Uterus (tissue), 4 donors: Measurements from ENCODE around the gene IKBKE. TPM values are rescaled to one million over a fixed set of nuclear protein-coding genes. Genes with fewer than 3 reads are reported as not detected.

ENCODE experiments used
- DNase-seq, 2 donors: peaks; one replicate each; pipeline ENCODE4 v3.0.0-alpha.2; 2019 to 2020
- H3K27ac ChIP-seq, 2 donors: fragments of 200-600 bp; sonication (generic); 1 replicate in 1 of 2; 2 replicates in 1 of 2; pipeline ENCODE4 v1.5.1; 2016 to 2018
- H3K27me3 ChIP-seq, 2 donors: fragments of 200-600 bp; sonication (generic); one replicate each; pipeline ENCODE4 v1.5.1; 2018 to 2019; ENCODE audit warnings: control low read depth in 1 of 2
- H3K36me3 ChIP-seq, 2 donors: fragments of 200-600 bp; sonication (generic); one replicate each; pipeline ENCODE4 v1.5.1; 2019; ENCODE audit warnings: control low read depth in 1 of 2
- H3K4me1 ChIP-seq, 2 donors: fragments of 200-600 bp; sonication (generic); one replicate each; pipeline ENCODE4 v1.5.1; 2018 to 2019; ENCODE audit warnings: control low read depth in 1 of 2
- H3K4me3 ChIP-seq, 2 donors: fragments of 200-600 bp; sonication (generic); 1 replicate in 1 of 2; 2 replicates in 1 of 2; pipeline ENCODE4 v1.5.1; 2018 to 2019; ENCODE audit warnings: mild to moderate bottlenecking in 1 of 2
- H3K9me3 ChIP-seq, 2 donors: fragments of 200-600 bp; sonication (generic); one replicate each; pipeline ENCODE4 v1.5.1; 2019; ENCODE audit warnings: control low read depth in 1 of 2
- POLR2A ChIP-seq, 2 donors: fragments of 450-650 bp; IDR thresholded peaks; one replicate each; pipeline ENCODE4 v1.6.1; 2016; ENCODE audit warnings: antibody characterized with exemption in 2 of 2, mild to moderate bottlenecking in 1 of 2, moderate library complexity in 1 of 2
- intact Hi-C: fragments of 100-400 bp; cut with DNase I; formaldehyde crosslinking; loops from one replicate; pipeline ENCODE4 v1.15.1; 2023; ENCODE audit warnings: low total_unique reads
- total RNA-seq, 4 donors: library from RNA; depleted of rRNA in 3 of 4; stranded (reverse); fragments of >200 nt in 3 of 4; gene quantifications; one replicate each; pipeline versions ENCODE4 v1.1.0 to v1.2.4, GENCODE V29; 2014 to 2023
- TF ChIP-seq, protein P1 (sequence below), 4 experiments: fragments of 200-600 bp in 2 of 4; fragments of 450-650 bp in 2 of 4; sonication (generic) in 2 of 4; IDR thresholded peaks; one replicate each; pipeline ENCODE4 v1.5.1; 2016 to 2019; ENCODE audit warnings: antibody characterized with exemption in 4 of 4, mild to moderate bottlenecking in 2 of 4, moderate library complexity in 1 of 4
- donor health status: DM: yes; HTN: yes; CAD: no.

Gene IKBKE
- total RNA-seq, 4 donors from 2014 or later: 1.5 to 6.7 TPM; not detected in 2

DNA sequence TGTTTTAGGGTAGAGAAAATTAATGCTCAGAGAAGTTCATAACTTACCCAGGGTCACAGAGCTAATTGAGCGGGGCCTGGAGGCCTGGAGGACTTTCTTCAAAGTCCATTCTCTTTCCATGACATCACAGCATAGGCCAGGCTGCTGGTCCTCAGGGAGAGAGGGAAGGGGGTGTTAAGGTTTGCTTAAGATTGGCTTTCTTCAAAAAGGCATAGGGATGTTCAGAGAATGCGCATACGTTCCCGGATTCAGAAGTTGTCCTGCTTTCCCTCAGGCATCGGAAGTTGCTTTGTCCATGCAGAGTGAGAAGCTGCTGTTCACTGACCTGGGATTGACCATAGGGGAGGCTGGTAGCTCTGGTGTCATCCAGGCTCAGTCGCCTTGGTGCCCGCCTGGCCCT lies 62.1 kb downstream of the IKBKE start:
- intact Hi-C loops: no loop called here
- Histone ChIP-seq H3K36me3 (no peaks in the 10 kb centered on the region), H3K9me3 (no peaks in the 10 kb centered on the region), H3K4me1 (no peaks in the 10 kb centered on the region), H3K27ac (no peak overlapping the region), H3K27me3 (no peaks in the 10 kb centered on the region), H3K4me3 (no peak overlapping the region)
- no peak for DNase-seq
- TF ChIP-seq, protein P1, sequence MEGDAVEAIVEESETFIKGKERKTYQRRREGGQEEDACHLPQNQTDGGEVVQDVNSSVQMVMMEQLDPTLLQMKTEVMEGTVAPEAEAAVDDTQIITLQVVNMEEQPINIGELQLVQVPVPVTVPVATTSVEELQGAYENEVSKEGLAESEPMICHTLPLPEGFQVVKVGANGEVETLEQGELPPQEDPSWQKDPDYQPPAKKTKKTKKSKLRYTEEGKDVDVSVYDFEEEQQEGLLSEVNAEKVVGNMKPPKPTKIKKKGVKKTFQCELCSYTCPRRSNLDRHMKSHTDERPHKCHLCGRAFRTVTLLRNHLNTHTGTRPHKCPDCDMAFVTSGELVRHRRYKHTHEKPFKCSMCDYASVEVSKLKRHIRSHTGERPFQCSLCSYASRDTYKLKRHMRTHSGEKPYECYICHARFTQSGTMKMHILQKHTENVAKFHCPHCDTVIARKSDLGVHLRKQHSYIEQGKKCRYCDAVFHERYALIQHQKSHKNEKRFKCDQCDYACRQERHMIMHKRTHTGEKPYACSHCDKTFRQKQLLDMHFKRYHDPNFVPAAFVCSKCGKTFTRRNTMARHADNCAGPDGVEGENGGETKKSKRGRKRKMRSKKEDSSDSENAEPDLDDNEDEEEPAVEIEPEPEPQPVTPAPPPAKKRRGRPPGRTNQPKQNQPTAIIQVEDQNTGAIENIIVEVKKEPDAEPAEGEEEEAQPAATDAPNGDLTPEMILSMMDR (IDR thresholded peaks at IDR 0.05): no peak
- no peak for TF ChIP-seq POLR2A (IDR thresholded peaks at IDR 0.05)

DNA sequence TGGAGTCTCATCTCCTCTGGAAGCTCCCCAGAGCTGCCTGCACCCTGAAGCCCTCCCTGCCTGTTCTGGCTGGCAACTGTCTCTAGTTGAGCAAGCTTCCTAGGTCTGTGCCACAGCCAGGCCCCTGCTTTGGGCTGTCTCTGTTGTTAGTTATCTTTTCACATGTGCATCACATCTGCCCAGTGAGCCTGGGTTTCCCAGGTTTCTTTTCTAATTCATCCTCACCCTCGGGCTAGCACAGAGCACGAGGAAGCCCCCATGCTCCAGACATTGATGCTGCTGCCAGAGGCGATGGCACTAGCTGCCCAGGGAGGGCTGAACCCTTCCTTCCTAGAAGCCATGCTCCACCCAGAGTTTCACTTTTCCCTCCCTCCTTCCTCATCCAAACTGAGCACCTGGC lies 64.3 kb downstream of the IKBKE start:
- H3K4me1 ChIP-seq: no peaks in the 10 kb centered on the region
- DNase-seq: no peak
- H3K27me3 ChIP-seq: no peaks in the 10 kb centered on the region
- no peak overlapping the region for H3K4me3 ChIP-seq
- H3K9me3 ChIP-seq: no peaks in the 10 kb centered on the region
- no peaks in the 10 kb centered on the region for H3K36me3 ChIP-seq
- TF ChIP-seq POLR2A (IDR thresholded peaks at IDR 0.05): no peak
- TF ChIP-seq, protein P1 (IDR thresholded peaks at IDR 0.05): no peak
- intact Hi-C loops: no loop called here
- H3K27ac ChIP-seq: no peak overlapping the region

DNA sequence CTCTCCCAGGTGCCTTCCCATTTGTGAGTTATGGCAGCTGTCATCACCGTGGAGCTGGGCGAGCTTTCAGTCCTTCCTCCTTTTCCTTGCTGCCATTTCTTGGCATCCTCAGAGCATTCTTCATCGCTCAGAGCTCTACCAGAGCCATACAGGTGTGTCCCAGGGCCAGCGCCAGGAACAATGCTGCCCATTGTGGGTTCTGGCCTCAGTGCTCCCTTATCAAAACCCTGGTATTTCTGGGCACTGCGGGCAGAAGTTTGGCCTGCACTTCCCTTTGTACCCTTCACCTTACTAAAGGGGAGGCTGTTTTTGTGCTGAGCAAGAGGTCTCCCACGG lies 65.5 kb downstream of the IKBKE start:
- Histone ChIP-seq H3K36me3 (no peaks in the 10 kb centered on the region), H3K9me3 (no peaks in the 10 kb centered on the region), H3K27me3 (no peaks in the 10 kb centered on the region), H3K4me1 (no peaks in the 10 kb centered on the region), H3K27ac (no peak overlapping the region), H3K4me3 (no peak overlapping the region)
- intact Hi-C loops: no loop called here
- DNase-seq: no peak
- TF ChIP-seq POLR2A (IDR thresholded peaks at IDR 0.05): no peak
- TF ChIP-seq, protein P1 (IDR thresholded peaks at IDR 0.05): no peak

DNA sequence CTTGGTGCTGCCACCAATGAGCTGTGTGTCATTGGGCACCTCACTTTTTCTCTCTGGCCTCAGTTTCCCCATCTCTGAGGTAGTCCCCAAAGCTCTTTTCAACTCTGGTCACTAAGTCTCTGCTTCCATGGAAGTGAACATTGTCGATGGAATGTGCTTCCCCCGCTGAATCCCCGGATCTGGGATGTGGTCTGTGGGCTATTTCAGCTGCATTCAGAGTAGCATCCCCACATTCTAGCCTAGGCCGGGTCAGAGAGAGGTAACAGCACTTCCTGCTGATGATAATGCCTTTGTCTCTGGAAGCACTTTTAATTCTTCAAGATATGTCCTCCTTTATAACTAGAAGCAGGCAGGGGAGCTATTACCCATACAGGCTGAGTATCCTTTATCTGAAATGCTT lies 66.9 kb downstream of the IKBKE start:
- Histone ChIP-seq H3K27ac (no peak overlapping the region), H3K9me3 (no peaks in the 10 kb centered on the region), H3K4me1 (no peaks in the 10 kb centered on the region), H3K4me3 (no peak overlapping the region), H3K36me3 (no peaks in the 10 kb centered on the region), H3K27me3 (no peaks in the 10 kb centered on the region)
- intact Hi-C loops: no loop called here
- DNase-seq: no peak
- TF ChIP-seq POLR2A (IDR thresholded peaks at IDR 0.05): no peak
- TF ChIP-seq, protein P1 (IDR thresholded peaks at IDR 0.05): no peak

DNA sequence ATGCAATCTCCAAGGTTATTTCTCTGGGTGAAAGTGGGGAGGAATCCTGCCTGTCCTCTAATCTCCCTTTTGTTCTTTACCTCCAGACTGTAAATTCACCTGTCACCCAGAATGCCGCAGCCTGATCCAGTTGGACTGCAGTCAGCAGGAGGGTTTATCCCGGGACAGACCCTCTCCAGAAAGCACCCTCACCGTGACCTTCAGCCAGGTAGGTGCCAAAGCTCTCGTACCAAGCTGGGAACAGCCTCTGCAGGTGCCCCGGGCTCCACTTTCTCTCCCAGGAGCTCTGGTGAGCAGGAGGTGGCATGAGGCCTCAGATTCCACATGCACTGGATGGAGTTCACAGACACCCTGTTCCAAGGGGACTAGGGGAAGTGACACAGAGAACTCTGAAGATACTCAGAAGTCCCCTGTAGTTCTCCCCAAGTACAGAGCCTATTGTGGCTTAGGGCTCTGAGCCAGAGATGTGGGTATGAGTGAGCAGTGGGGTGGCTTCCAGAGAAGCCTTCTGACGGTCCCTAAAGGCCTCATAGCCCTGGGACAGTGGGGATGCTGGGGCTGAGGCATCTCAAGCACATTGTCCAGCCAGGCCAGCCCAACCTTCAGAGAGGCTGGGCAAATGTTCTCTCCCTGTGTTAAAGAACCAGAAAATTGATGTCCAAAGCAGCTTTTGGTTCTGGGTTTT lies 68.0 kb downstream of the IKBKE start:
- H3K9me3 ChIP-seq: no peaks in the 10 kb centered on the region
- no peaks in the 10 kb centered on the region for H3K36me3 ChIP-seq
- H3K4me1 ChIP-seq: no peaks in the 10 kb centered on the region
- H3K27me3 ChIP-seq: no peaks in the 10 kb centered on the region
- DNase-seq: no peak
- H3K27ac ChIP-seq: no peak overlapping the region
- intact Hi-C loops: no loop called here
- TF ChIP-seq POLR2A (IDR thresholded peaks at IDR 0.05): no peak
- TF ChIP-seq, protein P1 (IDR thresholded peaks at IDR 0.05): no peak
- no peak overlapping the region for H3K4me3 ChIP-seq
